Trophoblast cell (in vitro differentiated cells and primary cell): ENCODE measurements around the gene ZMYND15. TPM values are rescaled to one million over a fixed set of nuclear protein-coding genes. Genes with fewer than 3 reads are reported as not detected.
A peak's percentile ranks its signal among the peaks of the same experiment; 100 is the strongest.
"Not testable (repeated sequence)": the region's sequence is repeated elsewhere in the genome, so short reads cannot be mapped to it uniquely, and the experiment has no call there.

Source experiments
- DNase-seq, 2 donors: peaks; one replicate each; pipeline ENCODE4 v3.0.0-alpha.2; 2016
- H2AFZ ChIP-seq: 2 replicates; pipeline ENCODE4 v1.6.1; 2013; ENCODE audit warnings: low read length, moderate library complexity, mild to moderate bottlenecking; ENCODE audit not compliant: insufficient read depth, poor library complexity
- H2AK5ac ChIP-seq: 2 replicates; pipeline ENCODE4 v1.6.1; 2013; ENCODE audit warnings: mild to moderate bottlenecking, low read length
- H2BK120ac ChIP-seq: 2 replicates; pipeline ENCODE4 v1.6.1; 2013; ENCODE audit warnings: low read length, mild to moderate bottlenecking, moderate library complexity; ENCODE audit not compliant: insufficient read depth, poor library complexity
- H2BK12ac ChIP-seq: 2 replicates; pipeline ENCODE4 v1.6.1; 2013; ENCODE audit warnings: mild to moderate bottlenecking, low read length, moderate library complexity
- H2BK5ac ChIP-seq: 2 replicates; pipeline ENCODE4 v1.6.1; 2013; ENCODE audit warnings: low read length, low read depth, moderate library complexity, mild to moderate bottlenecking; ENCODE audit not compliant: poor library complexity
- H3K14ac ChIP-seq: 2 replicates; pipeline ENCODE4 v1.6.1; 2013; ENCODE audit warnings: mild to moderate bottlenecking, low read length
- H3K18ac ChIP-seq: 2 replicates; pipeline ENCODE4 v1.6.1; 2013; ENCODE audit warnings: mild to moderate bottlenecking, low read length
- H3K23ac ChIP-seq: 2 replicates; pipeline ENCODE4 v1.6.1; 2013; ENCODE audit warnings: low read length
- H3K27ac ChIP-seq: 2 replicates; pipeline ENCODE4 v1.5.1; 2013; ENCODE audit warnings: low read depth, mild to moderate bottlenecking, inconsistent platforms, low read length, moderate library complexity
- H3K27me3 ChIP-seq: 2 replicates; pipeline ENCODE4 v1.6.1; 2013; ENCODE audit warnings: inconsistent platforms, mild to moderate bottlenecking, low read length, moderate library complexity; ENCODE audit not compliant: insufficient read depth
- H3K36me3 ChIP-seq, 2 experiments: 1 replicate in 1 of 2; 2 replicates in 1 of 2; pipeline ENCODE4 v1.6.1; 2013; ENCODE audit warnings: low read length in 2 of 2, mild to moderate bottlenecking in 2 of 2, moderate library complexity in 1 of 2; ENCODE audit not compliant: insufficient read depth in 2 of 2, control insufficient read depth in 1 of 2
- H3K4ac ChIP-seq: 2 replicates; pipeline ENCODE4 v1.6.1; 2013; ENCODE audit warnings: low read depth, mild to moderate bottlenecking, low read length, moderate library complexity
- H3K4me1 ChIP-seq, 2 experiments: 1 replicate in 1 of 2; 2 replicates in 1 of 2; pipeline ENCODE4 v1.6.1; 2013; ENCODE audit warnings: low read length in 2 of 2, mild to moderate bottlenecking in 2 of 2, moderate library complexity in 1 of 2; ENCODE audit not compliant: insufficient read depth in 2 of 2, control insufficient read depth in 1 of 2
- H3K4me2 ChIP-seq: 2 replicates; pipeline ENCODE4 v1.6.1; 2013; ENCODE audit warnings: inconsistent platforms, mild to moderate bottlenecking, low read length, moderate library complexity
- H3K4me3 ChIP-seq: 2 replicates; pipeline ENCODE4 v1.5.1; 2013; ENCODE audit warnings: mild to moderate bottlenecking, low read depth, low read length, inconsistent platforms
- H3K79me1 ChIP-seq: one replicate; pipeline ENCODE4 v1.6.1; 2013; ENCODE audit warnings: low read length
- H3K79me2 ChIP-seq: 2 replicates; pipeline ENCODE4 v1.6.1; 2013; ENCODE audit warnings: low read length, mild to moderate bottlenecking; ENCODE audit not compliant: control insufficient read depth, insufficient read depth, poor library complexity
- H3K9ac ChIP-seq: 2 replicates; pipeline ENCODE4 v1.6.1; 2013; ENCODE audit warnings: mild to moderate bottlenecking, low read length
- H3K9me3 ChIP-seq: 2 replicates; pipeline ENCODE4 v1.6.1; 2013; ENCODE audit warnings: low read depth, mild to moderate bottlenecking, control low read depth, inconsistent platforms, low read length; ENCODE audit not compliant: insufficient read depth
- H4K12ac ChIP-seq: 2 replicates; pipeline ENCODE4 v1.6.1; 2013; ENCODE audit warnings: low read depth, mild to moderate bottlenecking, low read length, moderate library complexity
- H4K8ac ChIP-seq: 2 replicates; pipeline ENCODE4 v1.6.1; 2013; ENCODE audit warnings: low read depth, mild to moderate bottlenecking, low read length, moderate library complexity
- H4K91ac ChIP-seq: one replicate; pipeline ENCODE4 v1.6.1; 2013; ENCODE audit warnings: low read depth, mild to moderate bottlenecking, low read length, moderate library complexity
- WGBS: extraction: QIAGEN DNeasy Blood & Tissue Kit; methylation state at CpG from one replicate; pipeline ENCODE4 v1.1.7; 2013; ENCODE audit warnings: missing lambda C conversion rate; ENCODE audit not compliant: insufficient read length, insufficient coverage; ENCODE audit errors: extremely low coverage; 5-methylcytosine and 5-hydroxymethylcytosine counted together
- polyA plus RNA-seq: library from polyadenylated mRNA; stranded (reverse); fragments of 200-250 nt; gene quantifications from 2 replicates; pipeline ENCODE4 v1.2.3, GENCODE V29; 2013

ZMYND15 gene, protein sequence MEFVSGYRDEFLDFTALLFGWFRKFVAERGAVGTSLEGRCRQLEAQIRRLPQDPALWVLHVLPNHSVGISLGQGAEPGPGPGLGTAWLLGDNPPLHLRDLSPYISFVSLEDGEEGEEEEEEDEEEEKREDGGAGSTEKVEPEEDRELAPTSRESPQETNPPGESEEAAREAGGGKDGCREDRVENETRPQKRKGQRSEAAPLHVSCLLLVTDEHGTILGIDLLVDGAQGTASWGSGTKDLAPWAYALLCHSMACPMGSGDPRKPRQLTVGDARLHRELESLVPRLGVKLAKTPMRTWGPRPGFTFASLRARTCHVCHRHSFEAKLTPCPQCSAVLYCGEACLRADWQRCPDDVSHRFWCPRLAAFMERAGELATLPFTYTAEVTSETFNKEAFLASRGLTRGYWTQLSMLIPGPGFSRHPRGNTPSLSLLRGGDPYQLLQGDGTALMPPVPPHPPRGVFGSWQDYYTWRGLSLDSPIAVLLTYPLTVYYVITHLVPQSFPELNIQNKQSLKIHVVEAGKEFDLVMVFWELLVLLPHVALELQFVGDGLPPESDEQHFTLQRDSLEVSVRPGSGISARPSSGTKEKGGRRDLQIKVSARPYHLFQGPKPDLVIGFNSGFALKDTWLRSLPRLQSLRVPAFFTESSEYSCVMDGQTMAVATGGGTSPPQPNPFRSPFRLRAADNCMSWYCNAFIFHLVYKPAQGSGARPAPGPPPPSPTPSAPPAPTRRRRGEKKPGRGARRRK
- polyA plus RNA-seq = 0.01 and 0.03 TPM in 2 replicates

DNA sequence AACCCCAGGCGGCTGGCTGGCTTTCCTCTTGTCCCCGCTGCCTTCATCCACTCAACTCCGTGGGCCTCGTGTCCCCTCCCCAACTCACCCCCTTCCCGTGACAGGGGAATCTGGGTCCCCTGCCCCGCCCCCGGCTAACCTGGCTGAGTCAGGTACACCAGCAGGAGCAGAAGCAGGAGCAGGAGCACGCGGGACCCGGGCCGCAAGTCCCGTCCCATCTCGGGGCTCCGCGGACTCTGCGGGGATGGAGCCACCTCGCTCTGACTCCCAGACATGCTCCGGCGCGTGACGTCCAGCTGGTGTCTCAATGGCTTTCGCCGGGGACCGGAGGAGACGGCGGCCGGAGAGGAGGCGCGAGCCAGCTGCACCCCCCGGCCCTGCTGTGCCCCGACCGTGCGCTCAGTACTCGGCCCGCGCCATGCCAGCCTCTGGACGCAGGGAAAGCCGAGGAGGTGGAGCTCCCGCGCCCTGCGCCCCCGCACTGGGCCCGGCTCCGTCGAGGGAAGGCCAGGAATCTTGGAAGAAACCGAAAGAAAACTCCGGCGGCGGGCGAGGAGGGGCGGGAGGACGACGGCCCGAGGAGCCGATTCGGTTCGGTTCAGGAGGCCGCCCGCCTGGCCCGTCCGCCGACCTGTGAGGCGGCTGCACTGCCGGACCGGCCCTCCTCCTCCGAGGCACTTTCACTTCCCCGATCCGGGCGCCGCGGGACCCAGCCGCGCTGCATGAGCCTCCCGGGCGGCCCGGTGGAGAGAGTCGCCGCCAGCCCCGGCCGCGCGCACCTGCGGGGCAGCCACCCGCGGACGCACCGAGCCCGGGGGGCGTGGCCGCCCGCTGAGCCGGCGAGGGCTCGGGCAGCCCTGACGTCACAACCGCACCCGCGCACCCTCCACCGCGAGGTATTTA is at the start of gene ZMYND15, which contains the start of gene CXCL16:
Gene ZMYND15, plus strand, starts transcription at position 712 of the 903 bp plus-strand sequence. CDS start 716 bp downstream, outside the sequence.
Gene CXCL16, minus strand, starts transcription at position 807 of the 903 bp plus-strand sequence. Its CDS starts 589 bp downstream, at position 218.
- Histone ChIP-seq H3K36me3 (no peaks in the 10 kb centered on the region), H2BK12ac (no peak within 1 kb of the TSS), H2BK5ac (no peak within 1 kb of the TSS), H4K91ac (no peak within 1 kb of the TSS), H3K4ac (no peak within 1 kb of the TSS), H4K12ac (no peak within 1 kb of the TSS), H3K4me2 (peak within 1 kb of the TSS; percentile 89), H3K79me1 (no peaks in the 10 kb centered on the region), H3K18ac (no peak within 1 kb of the TSS), H3K9me3 (peaks cover 15% of the 10 kb centered on the region), H2AFZ (peak within 1 kb of the TSS; percentile 44), H2BK120ac (no peak within 1 kb of the TSS), H3K4me1 (peaks cover 14 to 16% of the 10 kb centered on the region in 2 experiments), H3K4me3 (peak within 1 kb of the TSS; percentile 61), H3K27me3 (peaks cover 36% of the 10 kb centered on the region), H3K79me2 (no peaks in the 10 kb centered on the region), H3K23ac (peak within 1 kb of the TSS; percentile 76), H3K27ac (no peak within 1 kb of the TSS), H3K14ac (no peak within 1 kb of the TSS), H4K8ac (no peak within 1 kb of the TSS), H2AK5ac (no peak within 1 kb of the TSS), H3K9ac (peak within 1 kb of the TSS; percentile 27)
- no CpG with 5 or more reads among the region's 100 CpGs for WGBS
- peak in 1 of 2 donors; percentile 57 for DNase-seq

DNA sequence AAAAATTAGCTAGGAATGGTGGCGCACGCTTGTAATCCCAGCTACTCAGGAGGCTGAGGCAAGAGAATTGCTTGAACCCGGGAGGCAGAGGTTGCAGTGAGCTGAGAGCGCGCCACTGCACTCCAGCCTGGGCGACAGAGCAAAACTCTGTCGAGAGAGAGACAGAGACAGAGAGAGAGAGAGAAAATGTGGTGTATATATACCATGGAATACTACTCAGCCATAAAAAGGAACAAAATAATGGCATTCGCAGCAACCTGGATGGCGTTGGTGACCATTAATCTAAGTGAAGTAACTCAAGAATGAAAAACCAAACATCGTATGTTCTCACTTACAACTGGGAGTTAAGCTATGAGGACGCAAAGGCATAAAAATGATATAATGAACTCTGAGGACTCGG is 49.8 kb upstream of the ZMYND15 start:
- H4K12ac ChIP-seq, H3K4me1 ChIP-seq, H3K9me3 ChIP-seq, H2BK120ac ChIP-seq, H3K27me3 ChIP-seq, H4K91ac ChIP-seq, H3K79me1 ChIP-seq, H3K18ac ChIP-seq, H3K23ac ChIP-seq, H2AFZ ChIP-seq, H3K9ac ChIP-seq, H3K4ac ChIP-seq, H2AK5ac ChIP-seq, H3K79me2 ChIP-seq, H2BK12ac ChIP-seq, H4K8ac ChIP-seq, H3K14ac ChIP-seq, H3K4me2 ChIP-seq, H3K27ac ChIP-seq, DNase-seq, H3K4me3 ChIP-seq, H2BK5ac ChIP-seq: not testable (repeated sequence)
- H3K36me3 ChIP-seq = peaks cover 10 to 20% of the 10 kb centered on the region in 2 experiments
- no CpG with 5 or more reads among the region's 12 CpGs for WGBS

DNA sequence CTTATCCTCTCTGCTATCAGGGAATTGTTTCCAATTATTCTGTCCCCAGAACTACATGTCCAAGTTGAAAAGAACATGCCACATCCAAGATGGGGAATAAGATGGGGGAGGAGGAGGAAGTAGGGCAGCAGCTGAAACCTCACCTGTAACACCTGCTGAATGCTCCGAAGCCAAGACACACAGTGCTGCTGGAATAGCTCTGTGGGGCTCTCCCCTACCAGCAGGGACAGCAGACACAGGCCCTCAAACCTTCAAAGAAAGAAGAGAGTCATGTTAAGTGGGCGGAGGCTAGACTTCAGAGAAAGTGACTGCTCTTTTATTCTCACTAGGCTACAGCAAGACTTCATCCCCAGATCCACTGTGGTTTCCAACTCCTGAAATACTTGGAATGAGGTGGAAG is 48.9 kb upstream of the ZMYND15 start:
- no peak overlapping the region for H2AFZ ChIP-seq
- no peak overlapping the region for H4K12ac ChIP-seq
- no peak overlapping the region for H3K27ac ChIP-seq
- no peak overlapping the region for H3K4me3 ChIP-seq
- no peak overlapping the region for H2BK120ac ChIP-seq
- H2BK12ac ChIP-seq = no peak overlapping the region
- no peak overlapping the region for H3K9ac ChIP-seq
- no peaks in the 10 kb centered on the region for H3K27me3 ChIP-seq
- H3K9me3 ChIP-seq = no peaks in the 10 kb centered on the region
- H3K23ac ChIP-seq = no peak overlapping the region
- no peak overlapping the region for H3K4me2 ChIP-seq
- no CpG with 5 or more reads among the region's 2 CpGs for WGBS
- H3K18ac ChIP-seq = no peak overlapping the region
- no peak overlapping the region for H4K8ac ChIP-seq
- no peaks in the 10 kb centered on the region for H3K79me2 ChIP-seq
- no peaks in the 10 kb centered on the region for H3K4me1 ChIP-seq
- no peak overlapping the region for H2AK5ac ChIP-seq
- H3K4ac ChIP-seq = no peak overlapping the region
- no peak for DNase-seq
- no peak overlapping the region for H2BK5ac ChIP-seq
- no peak overlapping the region for H4K91ac ChIP-seq
- no peaks in the 10 kb centered on the region for H3K79me1 ChIP-seq
- H3K14ac ChIP-seq = no peak overlapping the region
- H3K36me3 ChIP-seq = peaks cover 5 to 19% of the 10 kb centered on the region in 2 experiments

DNA sequence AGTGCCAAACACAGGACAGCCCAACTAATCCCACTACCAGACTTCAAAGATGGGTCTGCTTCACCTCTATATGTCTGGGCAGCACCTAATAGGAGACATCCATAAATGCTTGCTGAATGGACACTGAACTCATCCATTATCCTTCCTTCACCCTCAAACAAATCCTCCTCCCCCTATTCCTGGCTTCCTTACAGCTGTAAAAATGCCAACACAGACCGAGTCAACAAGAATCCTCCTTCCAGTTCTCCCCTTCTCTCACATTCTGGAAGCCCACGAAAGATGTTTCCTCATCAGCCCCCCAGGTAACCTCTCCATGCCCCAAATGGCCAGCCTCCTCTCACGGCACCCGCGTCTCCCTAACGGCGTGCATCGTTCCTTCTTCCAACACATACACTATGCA is 47.9 kb upstream of the ZMYND15 start:
- Histone ChIP-seq H3K4me2 (no peak overlapping the region), H2BK5ac (no peak overlapping the region), H3K4me3 (no peak overlapping the region), H3K9me3 (no peaks in the 10 kb centered on the region), H4K12ac (no peak overlapping the region), H4K8ac (no peak overlapping the region), H2BK120ac (no peak overlapping the region), H3K79me1 (no peaks in the 10 kb centered on the region), H3K36me3 (peaks cover 3 to 19% of the 10 kb centered on the region in 2 experiments), H2AK5ac (no peak overlapping the region), H4K91ac (no peak overlapping the region), H3K14ac (no peak overlapping the region), H3K79me2 (no peaks in the 10 kb centered on the region), H3K4me1 (no peaks in the 10 kb centered on the region), H3K23ac (no peak overlapping the region), H3K4ac (no peak overlapping the region), H3K27ac (no peak overlapping the region), H3K27me3 (no peaks in the 10 kb centered on the region), H3K18ac (no peak overlapping the region), H2BK12ac (no peak overlapping the region), H3K9ac (no peak overlapping the region), H2AFZ (no peak overlapping the region)
- no peak for DNase-seq
- no CpG with 5 or more reads among the region's 8 CpGs for WGBS
